ES-I3 (cell line): ENCODE data around the gene CNBD2.
"Not testable (repeated sequence)": the region's sequence is repeated elsewhere in the genome, so short reads cannot be mapped to it uniquely, and the experiment has no call there.

Experiments used
- H3K36me3 ChIP-seq: 2 replicates; pipeline ENCODE4 v1.6.1; 2013; ENCODE audit warnings: mild to moderate bottlenecking, low read length, control low read depth, moderate library complexity; ENCODE audit not compliant: insufficient read depth
- H3K4me1 ChIP-seq: 2 replicates; pipeline ENCODE4 v1.6.1; 2013; ENCODE audit warnings: mild to moderate bottlenecking, control low read depth, low read length; ENCODE audit not compliant: insufficient read depth
- H3K9ac ChIP-seq: 2 replicates; pipeline ENCODE4 v1.6.1; 2013; ENCODE audit warnings: low read depth, mild to moderate bottlenecking, low read length, moderate library complexity
- H3K9me3 ChIP-seq: 2 replicates; pipeline ENCODE4 v1.6.1; 2013; ENCODE audit warnings: mild to moderate bottlenecking, low read length, moderate library complexity; ENCODE audit not compliant: control insufficient read depth, insufficient read depth

Gene CNBD2

DNA sequence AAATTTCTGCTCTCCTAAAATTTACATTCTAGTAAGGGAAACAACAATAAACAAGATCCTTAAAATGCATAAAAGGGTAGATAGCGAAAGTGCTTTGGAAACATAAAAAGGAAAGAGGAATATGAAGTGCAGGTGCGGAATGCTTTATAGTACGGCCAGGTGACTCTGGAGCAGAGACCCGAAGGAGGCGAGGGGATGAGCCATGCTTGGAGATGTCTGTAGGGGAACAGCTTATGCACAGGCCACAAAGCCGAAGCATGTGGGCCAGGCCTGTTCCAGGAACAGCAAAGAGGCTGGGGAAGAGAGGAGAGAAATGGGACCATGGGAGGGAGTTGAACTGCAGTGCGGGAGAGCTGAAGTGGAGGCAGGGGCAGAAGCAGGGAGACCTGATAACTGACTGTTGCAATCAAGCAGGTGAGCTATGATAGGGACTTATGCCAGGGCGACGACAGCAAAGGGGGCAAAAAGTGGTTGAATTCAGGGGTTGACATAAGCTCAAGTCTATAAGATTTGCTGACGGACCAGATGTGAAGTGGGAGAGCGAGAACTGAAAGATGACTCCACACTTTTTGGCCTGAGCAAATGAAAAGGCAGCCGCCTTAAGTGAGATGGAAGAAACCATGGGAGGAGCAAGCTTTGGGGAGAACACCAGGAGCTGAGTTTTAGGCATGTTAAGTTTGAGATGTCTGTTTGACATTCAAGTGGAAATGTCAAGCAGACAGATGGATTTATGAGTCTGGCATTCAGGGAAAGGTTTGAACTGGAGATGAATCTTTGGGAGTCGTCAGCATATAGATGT lies 83.1 kb downstream of the CNBD2 start:
- H3K4me1 ChIP-seq: peaks cover 10% of the 10 kb centered on the region
- H3K36me3 ChIP-seq: no peaks in the 10 kb centered on the region
- H3K9me3 ChIP-seq: no peaks in the 10 kb centered on the region
- H3K9ac ChIP-seq: peak overlapping the region; percentile 63

DNA sequence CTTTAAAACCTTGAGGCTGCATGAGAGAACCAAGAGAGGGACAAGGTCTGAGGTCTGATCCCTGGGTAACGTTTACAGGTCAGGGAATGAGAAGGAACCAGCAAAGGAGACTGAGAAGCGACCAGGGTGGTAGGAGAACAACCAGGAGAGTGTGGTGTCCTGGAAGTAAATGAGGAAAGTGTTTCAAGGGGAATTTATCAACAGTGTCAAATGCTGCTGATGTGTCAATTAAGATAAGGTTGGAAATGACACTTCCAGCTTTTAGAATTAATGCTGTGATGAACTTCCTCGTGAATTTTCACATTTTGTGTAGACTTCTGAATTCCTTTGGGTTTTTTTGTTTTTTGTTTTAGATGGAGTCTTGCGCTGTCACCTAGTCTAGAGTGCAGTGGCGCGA lies 83.7 kb downstream of the CNBD2 start:
- Histone ChIP-seq H3K4me1 (peaks cover 10% of the 10 kb centered on the region), H3K9me3 (no peaks in the 10 kb centered on the region), H3K36me3 (no peaks in the 10 kb centered on the region), H3K9ac (no peak overlapping the region)

DNA sequence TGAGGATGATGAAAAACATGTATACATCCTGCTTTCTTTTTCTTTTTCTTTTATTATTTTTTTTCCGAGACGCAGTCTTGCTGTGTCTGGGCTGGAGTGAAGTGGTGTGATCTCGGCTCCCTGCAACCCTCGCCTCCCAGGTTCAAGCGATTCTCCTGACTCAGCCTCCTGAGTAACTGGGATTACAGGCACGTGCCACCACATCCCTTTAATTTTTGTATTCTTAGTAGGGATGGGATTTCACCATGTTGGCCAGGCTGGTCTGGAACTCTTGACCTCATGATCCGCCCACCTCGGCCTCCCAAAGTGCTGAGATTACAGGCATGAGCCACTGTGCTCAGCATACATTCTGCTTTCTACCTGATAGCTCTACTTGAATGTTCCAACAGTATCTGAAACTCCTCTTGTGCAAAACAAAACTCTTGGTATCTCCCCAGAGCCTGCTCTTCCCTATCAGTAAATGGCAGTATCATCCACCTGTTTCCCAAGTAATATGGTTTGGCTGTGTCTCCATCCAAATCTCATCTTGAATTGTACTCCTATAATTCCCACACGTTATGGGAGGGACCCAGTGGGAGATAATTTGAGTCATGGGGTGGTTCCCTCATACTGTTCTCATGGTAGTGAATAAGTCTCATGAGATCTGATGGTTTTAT lies 85.6 kb downstream of the CNBD2 start:
- peaks cover 10% of the 10 kb centered on the region for H3K4me1 ChIP-seq
- not testable (repeated sequence) for H3K9ac ChIP-seq, H3K36me3 ChIP-seq, H3K9me3 ChIP-seq

DNA sequence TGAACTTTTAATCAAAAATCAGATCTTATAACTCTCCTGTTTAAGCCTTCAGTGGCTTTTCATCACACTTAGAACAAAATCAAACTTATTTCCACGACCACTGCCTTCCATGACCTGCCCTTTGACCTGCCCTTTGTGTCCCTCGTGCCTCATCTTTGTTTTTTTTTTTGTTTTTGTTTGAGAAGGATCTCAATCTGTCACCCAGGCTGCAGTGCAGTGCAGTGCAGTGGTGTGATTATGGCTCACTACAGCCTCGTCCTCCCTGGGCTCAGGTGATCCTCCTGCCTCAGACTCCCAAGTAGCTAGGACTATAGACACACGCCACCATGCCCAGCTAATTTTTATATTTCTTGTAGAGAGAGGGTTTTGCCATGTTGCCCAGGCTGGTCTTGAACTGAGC lies 86.8 kb downstream of the CNBD2 start:
- Histone ChIP-seq H3K9ac (no peak overlapping the region), H3K9me3 (no peaks in the 10 kb centered on the region), H3K36me3 (no peaks in the 10 kb centered on the region), H3K4me1 (peaks cover 10% of the 10 kb centered on the region)

DNA sequence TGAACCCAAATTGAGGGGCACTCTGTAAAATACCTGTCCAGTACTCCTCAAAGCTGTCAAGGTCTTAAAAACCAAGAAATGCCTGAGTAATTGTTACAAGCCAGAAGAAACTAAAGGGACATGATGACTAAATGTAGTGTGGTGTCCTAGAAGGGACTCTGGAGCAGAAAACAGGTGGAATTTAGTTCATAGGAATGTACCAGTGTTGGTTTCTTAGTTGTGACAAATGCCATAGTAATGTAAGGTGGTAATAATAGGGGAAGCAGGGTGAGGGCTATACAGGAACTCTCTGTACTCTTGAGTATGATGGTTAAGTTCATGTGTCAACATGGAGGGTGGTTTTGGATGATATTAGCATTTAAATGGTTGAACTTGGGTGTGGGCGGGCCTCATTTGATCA lies 92.3 kb downstream of the CNBD2 start:
- Histone ChIP-seq H3K4me1 (no peaks in the 10 kb centered on the region), H3K9me3 (no peaks in the 10 kb centered on the region), H3K36me3 (no peaks in the 10 kb centered on the region), H3K9ac (no peak overlapping the region)

DNA sequence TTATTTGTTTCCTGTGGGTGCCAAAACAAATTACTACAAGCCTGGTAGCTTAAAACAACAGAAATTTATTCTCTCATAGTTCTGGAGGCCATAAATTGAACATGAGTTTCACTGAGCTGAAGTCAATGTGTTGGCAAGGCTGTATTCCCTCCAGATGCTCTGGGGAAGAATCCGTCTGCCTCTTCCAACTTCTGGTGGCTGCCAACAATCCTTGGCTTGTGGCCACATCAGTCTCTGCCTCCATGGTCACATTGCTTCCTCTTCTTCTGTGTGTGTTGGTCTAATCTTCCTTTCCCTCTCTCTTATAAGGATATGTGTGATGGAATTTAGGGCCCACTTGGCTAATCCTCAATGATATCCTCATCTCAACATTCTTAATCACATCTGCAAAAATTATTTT lies 93.4 kb downstream of the CNBD2 start:
- Histone ChIP-seq H3K9ac (no peak overlapping the region), H3K36me3 (no peaks in the 10 kb centered on the region), H3K9me3 (no peaks in the 10 kb centered on the region), H3K4me1 (no peaks in the 10 kb centered on the region)

DNA sequence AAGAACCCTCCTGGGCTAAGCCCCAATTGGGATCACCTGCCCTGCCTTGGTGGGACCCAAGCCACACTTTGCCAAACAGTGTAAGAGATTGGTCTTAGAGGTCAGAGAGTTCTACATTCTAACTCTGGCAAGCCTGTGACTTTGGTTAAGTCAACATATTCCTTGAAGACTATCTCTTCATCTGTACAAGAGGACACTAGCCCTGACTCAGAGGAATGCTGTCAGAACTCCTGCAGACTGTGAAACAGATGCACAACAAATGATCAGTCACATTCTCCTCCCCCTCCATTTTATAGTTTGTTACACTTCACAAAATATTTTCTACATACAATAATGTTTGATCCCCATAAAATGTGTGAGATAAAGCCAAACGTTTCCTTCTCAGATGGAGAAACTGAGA lies 94.4 kb downstream of the CNBD2 start:
- Histone ChIP-seq H3K9me3 (no peaks in the 10 kb centered on the region), H3K9ac (no peak overlapping the region), H3K36me3 (no peaks in the 10 kb centered on the region), H3K4me1 (no peaks in the 10 kb centered on the region)

DNA sequence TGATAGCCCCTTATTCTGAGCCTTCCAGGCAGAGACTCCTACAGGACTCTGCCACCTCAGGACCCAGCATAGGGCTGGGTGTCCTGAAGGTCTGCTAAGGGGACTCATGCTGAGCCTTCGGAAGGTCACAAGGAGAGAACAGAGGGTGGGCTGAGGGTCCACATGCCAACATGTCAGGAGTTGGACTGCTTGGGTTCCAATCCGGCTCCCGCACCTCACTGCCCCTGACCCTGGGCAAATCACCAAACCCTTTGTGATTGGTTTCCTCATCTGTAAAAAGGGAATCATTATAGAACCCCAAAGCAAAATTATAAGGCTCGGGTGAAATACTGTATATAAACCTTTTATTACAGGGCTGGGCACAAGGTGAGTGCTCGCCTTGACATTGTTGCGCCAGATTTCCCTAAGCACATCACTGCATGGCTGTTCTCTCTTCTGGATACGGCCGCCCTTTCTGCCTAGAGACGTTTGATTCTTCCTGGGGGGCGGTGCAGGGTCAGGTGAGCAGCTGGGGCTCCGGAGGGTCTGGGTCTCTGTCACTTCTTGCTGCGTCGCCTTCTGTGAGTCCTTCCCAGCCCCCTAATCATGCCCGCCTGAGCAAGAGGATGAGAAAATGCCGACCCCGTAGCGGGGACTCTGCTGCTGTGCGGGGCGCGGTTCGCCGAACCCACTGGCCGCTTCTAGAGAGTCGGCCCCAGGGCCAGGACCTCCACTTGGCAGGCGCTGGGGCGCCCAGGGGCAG lies 95.7 kb downstream of the CNBD2 start:
- Histone ChIP-seq H3K4me1 (no peaks in the 10 kb centered on the region), H3K36me3 (no peaks in the 10 kb centered on the region), H3K9ac (peak overlapping the region; percentile 46; the same call in 1 of the 2 replicates), H3K9me3 (no peaks in the 10 kb centered on the region)

DNA sequence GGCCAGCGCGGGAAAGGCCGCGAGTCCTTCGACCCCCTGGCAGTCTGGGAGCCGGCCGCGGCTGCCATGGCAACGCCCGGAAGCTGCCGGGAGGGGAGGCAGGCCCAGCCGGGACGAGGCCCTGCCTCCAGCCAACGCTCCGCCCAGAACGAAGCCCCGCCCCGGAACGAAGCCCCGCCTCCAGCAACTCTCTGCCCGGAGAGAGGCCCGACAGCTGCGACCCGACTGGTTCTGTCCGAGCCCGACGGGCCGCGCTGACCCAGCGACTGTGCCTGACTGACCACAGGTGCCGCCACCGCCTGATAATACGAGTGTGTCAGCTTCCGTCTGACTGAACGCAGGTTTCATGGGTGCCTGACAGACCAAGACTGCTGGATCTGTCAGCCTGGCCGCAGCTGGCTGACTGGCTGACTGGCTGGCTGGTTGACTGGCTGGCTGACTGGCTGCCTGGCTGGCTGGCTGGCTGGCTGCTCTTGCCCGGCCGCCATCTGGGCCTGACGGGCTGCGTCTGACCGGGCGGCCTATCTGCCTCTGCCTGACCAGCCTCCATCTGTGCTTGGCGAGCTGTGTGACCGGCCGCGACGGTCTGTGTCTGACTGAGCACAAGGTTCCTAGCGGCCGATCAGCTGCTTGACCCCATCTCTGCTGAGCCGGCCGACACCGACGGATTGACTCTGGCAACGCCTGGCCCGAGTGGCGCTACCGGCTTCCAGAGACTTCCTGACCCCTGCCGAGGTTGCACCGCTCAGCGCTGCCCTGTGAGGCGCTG lies 96.5 kb downstream of the CNBD2 start:
- Histone ChIP-seq H3K4me1 (no peaks in the 10 kb centered on the region), H3K9ac (peak overlapping the region; percentile 46; the same call in 1 of the 2 replicates), H3K9me3 (no peaks in the 10 kb centered on the region), H3K36me3 (no peaks in the 10 kb centered on the region)

DNA sequence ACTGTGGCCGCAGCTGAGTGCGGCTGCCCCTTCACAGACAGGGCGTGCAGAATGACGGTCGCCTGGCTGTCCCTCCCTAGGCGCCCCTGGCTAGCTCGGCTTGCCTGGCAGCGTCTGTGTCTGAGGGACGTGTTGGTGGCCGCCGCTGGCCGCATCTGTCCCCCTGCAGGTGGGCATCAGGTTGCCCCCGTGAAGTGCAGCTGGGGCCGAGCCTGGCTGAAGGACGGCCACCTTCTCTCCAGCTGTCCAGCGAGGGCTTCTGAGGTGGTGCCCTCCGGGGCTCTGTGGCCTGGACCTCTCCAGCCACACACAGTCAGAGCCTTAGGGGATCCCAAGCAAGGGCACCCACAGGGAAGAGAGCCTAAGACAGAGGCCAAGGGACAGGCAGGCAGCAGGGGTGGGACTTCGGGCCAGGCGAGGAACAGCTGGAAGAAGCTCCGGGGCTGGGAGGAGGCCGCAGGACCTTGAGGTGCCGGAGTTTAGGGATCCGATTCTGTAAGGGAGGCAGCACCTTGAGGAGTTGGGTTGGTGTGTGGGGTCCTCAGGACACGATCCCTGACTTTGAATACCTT lies 97.1 kb downstream of the CNBD2 start:
- H3K36me3 ChIP-seq: no peaks in the 10 kb centered on the region
- peaks cover 5% of the 10 kb centered on the region; the same call in 1 of the 2 replicates for H3K4me1 ChIP-seq
- no peaks in the 10 kb centered on the region for H3K9me3 ChIP-seq
- H3K9ac ChIP-seq: peak overlapping the region; percentile 46; the same call in 1 of the 2 replicates

DNA sequence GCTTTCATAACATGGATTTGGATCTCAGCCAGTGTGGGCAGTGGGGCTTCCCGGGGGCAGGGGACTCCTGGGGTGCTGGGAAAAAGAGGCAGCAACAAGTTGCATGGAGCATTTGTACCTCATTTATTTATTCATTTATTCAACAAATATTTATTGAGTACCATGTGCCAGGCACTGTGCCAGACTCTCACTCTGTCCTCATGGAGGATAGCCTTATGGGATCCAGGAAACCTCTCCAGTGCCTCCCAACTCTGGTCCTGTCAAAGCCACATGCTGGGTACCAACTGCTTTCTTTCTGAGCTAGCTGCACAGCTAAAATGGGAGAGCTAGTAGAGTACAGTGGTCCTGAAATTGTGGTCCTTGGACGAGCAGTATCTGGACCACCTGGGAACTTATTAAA lies 98.4 kb downstream of the CNBD2 start:
- no peaks in the 10 kb centered on the region for H3K36me3 ChIP-seq
- no peak overlapping the region for H3K9ac ChIP-seq
- peaks cover 6% of the 10 kb centered on the region; the same call in 1 of the 2 replicates for H3K4me1 ChIP-seq
- no peaks in the 10 kb centered on the region for H3K9me3 ChIP-seq

DNA sequence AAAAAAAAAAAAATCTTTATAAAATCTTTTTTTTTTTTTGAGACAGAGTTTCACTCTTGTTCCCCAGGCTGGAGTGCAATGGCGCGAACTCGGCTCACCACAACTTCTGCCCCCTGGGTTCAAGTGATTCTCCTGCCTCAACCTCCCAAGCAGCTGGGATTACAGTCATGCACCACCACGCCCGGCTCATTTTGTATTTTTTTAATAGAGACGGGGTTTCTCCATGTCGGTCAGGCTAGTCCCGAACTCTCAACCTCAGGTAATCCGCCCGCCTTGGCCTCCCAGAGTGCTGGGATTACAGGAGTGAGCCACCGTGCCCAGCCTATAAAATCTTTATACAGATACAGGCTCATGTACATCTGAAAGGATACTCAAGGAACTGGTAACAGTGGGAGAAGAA lies 100.1 kb downstream of the CNBD2 start:
- H3K9me3 ChIP-seq, H3K4me1 ChIP-seq, H3K9ac ChIP-seq, H3K36me3 ChIP-seq: not testable (repeated sequence)

DNA sequence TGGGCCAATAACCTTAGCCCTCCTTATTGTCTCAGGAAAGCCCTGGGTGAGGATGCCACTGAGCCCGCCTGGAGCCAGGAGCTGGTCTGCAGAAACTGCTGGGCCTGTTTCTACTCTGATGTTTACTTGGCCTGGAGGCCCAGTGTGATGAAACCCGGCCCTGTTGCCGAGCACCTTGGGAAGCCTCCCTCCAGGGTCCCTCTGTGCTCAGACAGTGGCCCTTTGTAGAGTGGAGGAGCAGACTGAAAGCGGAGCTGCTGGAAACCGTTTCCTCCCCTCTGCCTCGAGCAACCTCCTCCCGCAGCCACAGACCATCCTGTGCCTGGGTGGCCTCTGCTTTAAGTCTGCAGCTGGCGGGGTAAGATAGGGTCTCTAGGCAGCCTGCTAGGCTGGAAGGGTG lies 102.1 kb downstream of the CNBD2 start:
- Histone ChIP-seq H3K9me3 (no peaks in the 10 kb centered on the region), H3K36me3 (no peaks in the 10 kb centered on the region), H3K4me1 (peaks cover 6% of the 10 kb centered on the region; the same call in 1 of the 2 replicates), H3K9ac (no peak overlapping the region)

DNA sequence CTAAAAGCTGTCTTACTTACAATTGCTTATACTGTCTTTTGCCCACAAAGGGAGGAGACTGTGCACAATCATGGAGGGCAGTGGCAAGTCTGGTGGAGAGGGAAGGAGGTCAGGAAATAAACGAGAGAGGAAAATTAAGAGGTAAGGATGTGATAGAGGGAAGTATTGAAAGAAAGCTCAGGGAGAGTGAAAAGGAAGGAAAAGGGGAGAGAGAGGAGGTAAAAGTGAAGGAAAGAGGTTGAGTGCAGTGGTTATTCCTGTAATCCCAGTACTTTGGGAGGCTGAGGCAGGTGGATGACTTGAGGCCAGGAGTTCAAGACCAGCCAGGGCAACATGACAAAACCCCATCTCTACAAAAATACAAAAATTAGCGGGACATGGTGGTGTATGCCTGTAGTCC lies 103.5 kb downstream of the CNBD2 start:
- H3K9ac ChIP-seq: no peak overlapping the region
- H3K4me1 ChIP-seq: peaks cover 6% of the 10 kb centered on the region; the same call in 1 of the 2 replicates
- H3K9me3 ChIP-seq: no peaks in the 10 kb centered on the region
- no peaks in the 10 kb centered on the region for H3K36me3 ChIP-seq
